ENCODE data around the gene FAM13A.

GRCh38 chr4:88735564-88735963, 321.4 kb downstream of the FAM13A start:
- TF ChIP-seq EZH2phosphoT487 (IDR thresholded peaks at IDR 0.05; ENCODE audit: insufficient read depth, low read depth) (no peak), EZH2 (IDR thresholded peaks at IDR 0.05; ENCODE audit: insufficient read depth, poor library complexity, severe bottlenecking) (no peak)
